HUDEP-2 (cell line): Measurements from ENCODE around the gene GAN.
"Not testable (repeated sequence)": the region's sequence is repeated elsewhere in the genome, so short reads cannot be mapped to it uniquely, and the experiment has no call there.

Experiments
- DNase-seq, 76 experiments: peaks; one replicate each; lab custom pipeline; 2025; ENCODE audit not compliant: unreplicated experiment in 76 of 76; lab: John Stamatoyannopoulos, UW

GAN gene

DNA sequence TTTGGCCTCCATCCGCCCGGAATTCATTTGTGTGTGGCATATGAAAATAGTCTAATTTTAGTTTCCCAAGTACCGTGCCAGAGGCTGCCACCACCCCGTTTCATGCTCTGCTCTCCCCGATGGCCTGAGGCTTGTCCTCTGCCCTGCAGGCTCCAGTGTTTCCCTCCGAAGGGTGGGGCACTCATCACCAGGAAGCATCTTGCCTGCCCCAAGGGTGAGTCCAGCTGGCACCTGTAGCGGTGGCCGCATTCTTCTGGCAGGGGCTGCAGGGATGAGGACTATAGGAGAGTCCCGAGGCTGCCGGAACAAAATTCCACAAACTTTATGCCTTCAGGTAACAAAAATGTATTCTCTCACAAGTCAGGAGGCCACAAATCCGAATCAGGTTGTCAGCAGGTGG, 106.8 kb downstream of the GAN start:
- DNase-seq = no peak

DNA sequence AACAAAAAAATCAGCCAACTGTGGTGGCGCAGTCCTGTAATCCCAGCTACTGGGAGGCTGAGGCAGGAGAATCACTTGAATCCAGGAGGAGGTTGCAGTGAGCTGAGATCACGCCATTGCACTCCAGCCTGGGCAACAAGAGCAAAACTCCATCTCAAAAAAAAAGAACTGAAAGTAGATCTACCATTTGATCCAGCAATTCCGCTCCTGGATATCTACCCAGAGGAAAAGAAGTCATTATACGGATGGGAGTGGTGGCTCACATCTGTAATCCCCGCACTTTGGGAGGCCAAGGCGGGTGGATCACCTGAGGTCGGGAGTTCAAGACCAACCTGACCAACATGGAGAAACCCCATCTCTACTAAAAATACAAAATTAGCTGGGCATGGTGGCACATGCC, 107.4 kb downstream of the GAN start:
- DNase-seq = not testable (repeated sequence)

DNA sequence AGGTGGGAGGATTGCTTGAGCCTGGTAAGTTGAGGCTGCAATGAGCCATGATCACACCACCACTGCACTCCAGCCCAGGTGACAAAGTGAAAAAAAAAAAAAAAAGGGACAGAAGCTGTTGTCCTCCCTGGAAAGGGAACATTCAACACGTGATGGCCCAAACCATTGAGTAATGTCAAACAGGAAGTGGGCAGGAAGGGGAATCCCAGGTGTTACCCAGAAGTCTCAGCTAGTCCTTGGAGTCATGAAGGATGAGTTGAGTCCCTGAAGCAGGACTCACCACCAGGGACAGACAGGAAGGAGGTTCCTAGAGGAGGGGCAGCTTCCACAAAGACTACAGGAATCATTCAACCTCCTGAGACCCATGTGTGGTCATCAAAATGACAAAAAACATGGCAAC, 110.0 kb downstream of the GAN start:
- no peak for DNase-seq

DNA sequence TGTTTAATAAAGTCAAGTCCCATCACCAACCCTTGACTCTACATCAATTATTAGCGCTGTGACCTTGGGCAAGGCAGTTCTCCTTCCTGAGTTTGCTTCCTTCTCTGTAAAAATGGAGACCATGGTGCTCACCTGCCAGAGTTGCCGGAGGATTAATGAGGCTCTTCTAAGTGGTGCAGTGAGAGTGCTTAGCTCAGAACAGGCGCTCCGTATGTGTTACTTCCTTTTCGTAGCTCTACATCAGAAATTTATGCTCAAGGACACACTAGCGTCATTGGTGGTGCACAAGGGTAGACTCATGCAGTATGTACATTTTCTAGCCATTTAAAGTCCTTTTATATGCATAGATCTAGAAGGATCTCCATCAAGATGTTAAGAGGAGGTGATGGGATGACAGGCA, 112.5 kb downstream of the GAN start:
- no peak for DNase-seq

- peak in 50 of 76 experiments; percentile 1 to 69 (median 42) for DNase-seq
Measured at GRCh38 chr16:81429045-81429521, 114.3 kb downstream of the GAN start.

DNA sequence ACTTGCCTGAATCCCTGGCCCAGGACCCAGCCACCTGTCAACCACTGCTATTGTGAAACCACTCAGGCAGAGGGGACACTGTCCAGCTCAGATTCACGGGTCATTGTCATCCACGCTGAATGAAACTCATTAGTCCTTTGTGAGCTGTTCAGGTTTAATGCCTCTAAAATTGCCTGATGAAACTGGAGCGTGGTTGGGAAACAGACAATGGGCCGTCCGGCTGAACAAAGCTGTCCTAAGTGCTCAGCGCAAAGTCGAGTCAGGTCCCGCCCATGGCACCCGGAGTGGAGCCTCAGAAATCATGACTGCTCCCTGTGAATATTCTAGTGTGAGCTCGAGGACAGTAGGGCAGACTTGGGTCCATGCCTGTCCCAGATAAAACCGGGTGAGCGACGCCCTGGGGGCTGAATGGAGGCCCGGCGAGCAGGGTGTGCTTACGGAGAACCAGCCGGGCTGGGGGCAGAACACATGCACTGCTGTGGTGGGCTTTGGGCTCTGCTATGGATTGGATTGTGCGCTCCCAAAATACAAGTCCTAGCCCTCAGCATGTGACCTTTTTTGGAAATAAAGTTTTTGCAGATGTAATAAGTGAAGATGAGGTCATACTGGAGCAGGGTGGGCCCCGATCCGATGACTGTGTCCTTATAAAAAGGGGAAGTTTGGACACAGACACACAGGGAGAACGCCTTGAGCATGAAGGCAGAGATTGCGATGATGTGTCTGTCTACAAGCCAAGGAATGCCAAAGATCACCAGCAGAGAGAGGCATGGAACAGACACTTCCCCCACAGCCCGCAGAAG, 117.0 kb downstream of the GAN start:
- no peak for DNase-seq

GRCh38 chr16:81432937-81433557, 118.3 kb downstream of the GAN start:
- no peak for DNase-seq

- DNase-seq = no peak
Measured at GRCh38 chr16:81435103-81435502, 120.3 kb downstream of the GAN start.

- no peak for DNase-seq
Measured at GRCh38 chr16:81435567-81435966, 120.8 kb downstream of the GAN start.

DNA sequence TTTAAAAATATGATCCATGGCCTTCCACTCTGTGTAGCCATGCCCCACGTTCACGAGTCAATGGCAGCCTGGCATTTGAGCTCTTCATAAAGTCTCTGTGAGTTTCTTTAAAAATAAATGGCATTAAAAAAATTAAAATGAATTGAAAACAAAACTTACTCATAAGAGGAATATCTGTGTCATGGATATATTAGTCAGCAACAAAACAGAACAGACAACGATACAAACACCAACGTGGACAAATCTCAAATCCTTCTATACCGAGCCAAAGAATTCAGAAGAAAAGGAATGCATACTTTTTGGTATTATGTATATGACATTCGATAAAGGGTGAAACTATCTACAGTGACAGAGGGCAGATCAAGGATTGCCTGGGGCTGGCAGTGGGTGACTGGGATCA, 121.6 kb downstream of the GAN start:
- DNase-seq = no peak

DNA sequence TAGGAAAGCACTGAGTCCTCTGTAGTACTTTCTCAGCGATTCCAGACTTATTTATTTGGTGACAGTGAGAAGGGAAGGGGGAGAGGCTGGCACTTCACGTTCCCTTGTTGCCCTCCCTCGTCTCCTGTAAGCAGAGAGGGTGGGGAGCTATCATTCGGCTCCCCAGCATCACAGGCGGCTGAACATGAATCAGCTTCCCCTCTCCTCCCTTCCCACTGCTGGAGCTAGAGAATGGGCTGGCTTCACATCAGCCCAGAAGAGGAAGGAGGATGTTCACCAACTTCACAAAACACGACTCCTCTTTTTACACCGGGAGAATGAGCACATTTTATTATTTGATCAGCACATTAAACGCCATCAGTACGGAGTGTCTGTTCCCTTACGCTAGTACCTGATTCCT, 123.1 kb downstream of the GAN start:
- no peak for DNase-seq
